Measurements from ENCODE around the gene TTLL11.

Gene TTLL11

DNA sequence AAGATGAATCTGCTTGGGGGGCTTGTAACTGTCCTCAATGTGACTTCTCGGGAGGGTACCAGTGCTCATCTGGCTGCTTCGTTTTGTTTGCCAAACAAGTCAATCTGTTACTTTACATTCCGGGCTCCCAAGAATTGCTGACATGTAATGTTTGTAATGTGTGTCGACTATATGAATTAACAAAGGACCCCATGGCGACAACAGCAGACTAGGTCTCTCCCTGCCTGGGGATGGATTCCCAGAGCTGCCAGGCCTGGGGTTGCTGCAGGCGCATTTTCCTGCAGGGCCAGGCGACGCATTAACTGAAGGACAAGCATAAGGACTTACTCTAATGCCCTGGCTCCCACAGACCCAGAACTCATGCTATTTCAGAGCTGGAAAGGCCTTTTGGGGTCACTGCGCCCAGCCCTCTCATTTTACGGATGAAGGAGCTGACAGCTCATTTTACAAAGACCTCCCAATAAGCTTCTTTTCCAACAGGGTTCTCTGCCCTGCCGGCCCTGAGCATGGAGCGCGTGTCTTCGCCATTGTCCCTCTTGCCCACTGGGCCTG is 214.8 kb downstream of the TTLL11 start:
- no peak for TF ChIP-seq ESRRG (CRISPR knock-in tag; IDR thresholded peaks at IDR 0.05)
- TF ChIP-seq PPARA (CRISPR knock-in tag; IDR thresholded peaks at IDR 0.05; ENCODE audit: borderline replicate concordance) = no peak
- TF ChIP-seq, protein P1, sequence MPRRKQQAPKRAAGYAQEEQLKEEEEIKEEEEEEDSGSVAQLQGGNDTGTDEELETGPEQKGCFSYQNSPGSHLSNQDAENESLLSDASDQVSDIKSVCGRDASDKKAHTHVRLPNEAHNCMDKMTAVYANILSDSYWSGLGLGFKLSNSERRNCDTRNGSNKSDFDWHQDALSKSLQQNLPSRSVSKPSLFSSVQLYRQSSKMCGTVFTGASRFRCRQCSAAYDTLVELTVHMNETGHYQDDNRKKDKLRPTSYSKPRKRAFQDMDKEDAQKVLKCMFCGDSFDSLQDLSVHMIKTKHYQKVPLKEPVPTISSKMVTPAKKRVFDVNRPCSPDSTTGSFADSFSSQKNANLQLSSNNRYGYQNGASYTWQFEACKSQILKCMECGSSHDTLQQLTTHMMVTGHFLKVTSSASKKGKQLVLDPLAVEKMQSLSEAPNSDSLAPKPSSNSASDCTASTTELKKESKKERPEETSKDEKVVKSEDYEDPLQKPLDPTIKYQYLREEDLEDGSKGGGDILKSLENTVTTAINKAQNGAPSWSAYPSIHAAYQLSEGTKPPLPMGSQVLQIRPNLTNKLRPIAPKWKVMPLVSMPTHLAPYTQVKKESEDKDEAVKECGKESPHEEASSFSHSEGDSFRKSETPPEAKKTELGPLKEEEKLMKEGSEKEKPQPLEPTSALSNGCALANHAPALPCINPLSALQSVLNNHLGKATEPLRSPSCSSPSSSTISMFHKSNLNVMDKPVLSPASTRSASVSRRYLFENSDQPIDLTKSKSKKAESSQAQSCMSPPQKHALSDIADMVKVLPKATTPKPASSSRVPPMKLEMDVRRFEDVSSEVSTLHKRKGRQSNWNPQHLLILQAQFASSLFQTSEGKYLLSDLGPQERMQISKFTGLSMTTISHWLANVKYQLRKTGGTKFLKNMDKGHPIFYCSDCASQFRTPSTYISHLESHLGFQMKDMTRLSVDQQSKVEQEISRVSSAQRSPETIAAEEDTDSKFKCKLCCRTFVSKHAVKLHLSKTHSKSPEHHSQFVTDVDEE (CRISPR knock-in tag; IDR thresholded peaks at IDR 0.05) = no peak
- TF ChIP-seq BACH2 (CRISPR knock-in tag; IDR thresholded peaks at IDR 0.05; ENCODE audit: borderline replicate concordance) = no peak
- TF ChIP-seq GLIS3 (CRISPR knock-in tag; IDR thresholded peaks at IDR 0.05) = no peak
- TF ChIP-seq, protein P2, sequence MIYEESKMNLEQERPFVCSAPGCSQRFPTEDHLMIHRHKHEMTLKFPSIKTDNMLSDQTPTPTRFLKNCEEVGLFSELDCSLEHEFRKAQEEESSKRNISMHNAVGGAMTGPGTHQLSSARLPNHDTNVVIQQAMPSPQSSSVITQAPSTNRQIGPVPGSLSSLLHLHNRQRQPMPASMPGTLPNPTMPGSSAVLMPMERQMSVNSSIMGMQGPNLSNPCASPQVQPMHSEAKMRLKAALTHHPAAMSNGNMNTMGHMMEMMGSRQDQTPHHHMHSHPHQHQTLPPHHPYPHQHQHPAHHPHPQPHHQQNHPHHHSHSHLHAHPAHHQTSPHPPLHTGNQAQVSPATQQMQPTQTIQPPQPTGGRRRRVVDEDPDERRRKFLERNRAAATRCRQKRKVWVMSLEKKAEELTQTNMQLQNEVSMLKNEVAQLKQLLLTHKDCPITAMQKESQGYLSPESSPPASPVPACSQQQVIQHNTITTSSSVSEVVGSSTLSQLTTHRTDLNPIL (CRISPR knock-in tag; IDR thresholded peaks at IDR 0.05; ENCODE audit: low read depth) = no peak
- no peak for TF ChIP-seq ZC3H10 (CRISPR knock-in tag; IDR thresholded peaks at IDR 0.05)
- no peak for TF ChIP-seq TOX (CRISPR knock-in tag; IDR thresholded peaks at IDR 0.05; ENCODE audit: borderline replicate concordance)
- TF ChIP-seq TCF4 (CRISPR knock-in tag; IDR thresholded peaks at IDR 0.05; ENCODE audit: borderline replicate concordance) = no peak
- ATAC-seq = no peak

DNA sequence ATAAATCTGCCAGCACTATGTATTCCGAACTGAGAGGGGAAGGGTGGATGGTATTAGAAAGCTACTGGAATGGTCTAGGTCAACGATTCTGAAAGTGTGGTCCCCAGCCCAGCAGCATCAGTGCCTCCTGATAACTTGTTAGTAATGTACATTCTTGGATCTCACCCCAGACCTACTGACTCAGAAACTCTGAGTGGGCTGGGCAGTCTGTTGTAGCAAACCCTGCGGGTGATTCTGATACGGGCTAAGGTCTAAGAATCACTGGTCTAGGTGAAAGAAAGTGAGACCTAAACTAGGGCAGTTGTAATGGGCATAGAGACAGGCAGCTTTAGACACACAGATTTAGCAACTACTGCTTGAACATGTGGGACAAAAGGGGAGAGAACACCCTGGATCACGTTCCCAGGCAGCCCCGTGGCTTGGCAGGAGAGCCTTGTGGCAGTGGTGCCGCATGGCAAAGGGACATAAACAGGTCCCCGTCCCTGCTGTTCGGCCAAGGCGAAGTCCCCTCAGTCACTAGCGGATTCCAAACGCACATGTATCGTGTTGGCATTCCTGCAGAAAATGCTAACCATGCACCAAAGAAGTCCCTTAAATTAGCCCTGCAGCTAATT is 216.3 kb downstream of the TTLL11 start:
- ATAC-seq = peak; percentile 94
- TF ChIP-seq, protein P2 (CRISPR knock-in tag; IDR thresholded peaks at IDR 0.05; ENCODE audit: low read depth) = no peak
- TF ChIP-seq BACH2 (CRISPR knock-in tag; IDR thresholded peaks at IDR 0.05; ENCODE audit: borderline replicate concordance) (no peak), TOX (CRISPR knock-in tag; IDR thresholded peaks at IDR 0.05; ENCODE audit: borderline replicate concordance) (no peak), ESRRG (CRISPR knock-in tag; IDR thresholded peaks at IDR 0.05) (no peak), GLIS3 (CRISPR knock-in tag; IDR thresholded peaks at IDR 0.05) (no peak), ARNTL (CRISPR knock-in tag; IDR thresholded peaks at IDR 0.05; ENCODE audit: borderline replicate concordance, low read depth) (no peak), ZFP30 (CRISPR knock-in tag; IDR thresholded peaks at IDR 0.05) (no peak), ZFP3 (CRISPR knock-in tag; IDR thresholded peaks at IDR 0.05) (no peak), ISL1 (CRISPR knock-in tag; IDR thresholded peaks at IDR 0.05) (no peak), ZNF70 (CRISPR knock-in tag; IDR thresholded peaks at IDR 0.05) (no peak), RARB (CRISPR knock-in tag; IDR thresholded peaks at IDR 0.05) (no peak)
- TF ChIP-seq, protein P3, sequence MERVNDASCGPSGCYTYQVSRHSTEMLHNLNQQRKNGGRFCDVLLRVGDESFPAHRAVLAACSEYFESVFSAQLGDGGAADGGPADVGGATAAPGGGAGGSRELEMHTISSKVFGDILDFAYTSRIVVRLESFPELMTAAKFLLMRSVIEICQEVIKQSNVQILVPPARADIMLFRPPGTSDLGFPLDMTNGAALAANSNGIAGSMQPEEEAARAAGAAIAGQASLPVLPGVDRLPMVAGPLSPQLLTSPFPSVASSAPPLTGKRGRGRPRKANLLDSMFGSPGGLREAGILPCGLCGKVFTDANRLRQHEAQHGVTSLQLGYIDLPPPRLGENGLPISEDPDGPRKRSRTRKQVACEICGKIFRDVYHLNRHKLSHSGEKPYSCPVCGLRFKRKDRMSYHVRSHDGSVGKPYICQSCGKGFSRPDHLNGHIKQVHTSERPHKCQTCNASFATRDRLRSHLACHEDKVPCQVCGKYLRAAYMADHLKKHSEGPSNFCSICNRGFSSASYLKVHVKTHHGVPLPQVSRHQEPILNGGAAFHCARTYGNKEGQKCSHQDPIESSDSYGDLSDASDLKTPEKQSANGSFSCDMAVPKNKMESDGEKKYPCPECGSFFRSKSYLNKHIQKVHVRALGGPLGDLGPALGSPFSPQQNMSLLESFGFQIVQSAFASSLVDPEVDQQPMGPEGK (CRISPR knock-in tag; IDR thresholded peaks at IDR 0.05; ENCODE audit: borderline replicate concordance) = no peak
- TF ChIP-seq, protein P4, sequence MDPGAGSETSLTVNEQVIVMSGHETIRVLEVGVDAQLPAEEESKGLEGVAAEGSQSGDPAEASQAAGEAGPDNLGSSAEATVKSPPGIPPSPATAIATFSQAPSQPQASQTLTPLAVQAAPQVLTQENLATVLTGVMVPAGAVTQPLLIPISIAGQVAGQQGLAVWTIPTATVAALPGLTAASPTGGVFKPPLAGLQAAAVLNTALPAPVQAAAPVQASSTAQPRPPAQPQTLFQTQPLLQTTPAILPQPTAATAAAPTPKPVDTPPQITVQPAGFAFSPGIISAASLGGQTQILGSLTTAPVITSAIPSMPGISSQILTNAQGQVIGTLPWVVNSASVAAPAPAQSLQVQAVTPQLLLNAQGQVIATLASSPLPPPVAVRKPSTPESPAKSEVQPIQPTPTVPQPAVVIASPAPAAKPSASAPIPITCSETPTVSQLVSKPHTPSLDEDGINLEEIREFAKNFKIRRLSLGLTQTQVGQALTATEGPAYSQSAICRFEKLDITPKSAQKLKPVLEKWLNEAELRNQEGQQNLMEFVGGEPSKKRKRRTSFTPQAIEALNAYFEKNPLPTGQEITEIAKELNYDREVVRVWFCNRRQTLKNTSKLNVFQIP (CRISPR knock-in tag; IDR thresholded peaks at IDR 0.05; ENCODE audit: borderline replicate concordance, low read depth) = no peak

DNA sequence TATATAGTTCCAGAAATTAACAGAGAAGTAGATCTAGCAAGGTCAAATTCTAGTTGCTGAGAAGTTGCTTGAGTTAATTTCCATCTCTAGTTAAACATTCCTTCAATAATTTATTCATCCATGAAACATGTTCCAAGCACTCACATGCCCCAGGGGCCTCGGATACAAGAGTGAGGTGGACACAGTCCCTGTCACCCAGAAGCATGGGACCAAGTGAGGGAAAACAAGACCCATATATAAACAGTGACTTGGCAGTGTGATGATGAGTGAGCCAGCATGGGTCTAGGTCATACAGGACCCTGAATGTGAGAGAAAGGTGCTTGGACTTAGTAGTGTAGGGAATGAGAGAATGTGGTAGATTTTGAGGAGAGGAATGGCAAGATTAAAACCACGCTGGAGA is 216.9 kb downstream of the TTLL11 start:
- ATAC-seq = peak; percentile 35; the same call in 2 of the 3 replicates
- TF ChIP-seq, protein P2 (CRISPR knock-in tag; IDR thresholded peaks at IDR 0.05; ENCODE audit: low read depth) = no peak
- TF ChIP-seq ISL1 (CRISPR knock-in tag; IDR thresholded peaks at IDR 0.05) (no peak), ZNF70 (CRISPR knock-in tag; IDR thresholded peaks at IDR 0.05) (no peak), CSDC2 (CRISPR knock-in tag; IDR thresholded peaks at IDR 0.05) (no peak), OSR1 (CRISPR knock-in tag; IDR thresholded peaks at IDR 0.05) (no peak), ZC3H10 (CRISPR knock-in tag; IDR thresholded peaks at IDR 0.05) (no peak)
- TF ChIP-seq, protein P3 (CRISPR knock-in tag; IDR thresholded peaks at IDR 0.05; ENCODE audit: borderline replicate concordance) = no peak

All from SK-N-SH treated with all-trans-retinoic acid at 6 μM for 48 hours (cell line).